SU-DHL-6 (cell line): ENCODE results near the gene GIGYF2.

Experiments used
- H2AFZ ChIP-seq: fragments of 200-600 bp; sonication (generic); 2 replicates; pipeline ENCODE4 v1.6.1; 2014; ENCODE audit warnings: low read depth, mild to moderate bottlenecking, moderate library complexity, mixed read lengths, antibody characterized with exemption, low read length; ENCODE audit not compliant: severe bottlenecking
- H3F3A ChIP-seq: fragments of 200-600 bp; shearing (Covaris generic); 2 replicates; pipeline ENCODE4 v1.6.0; 2016; ENCODE audit warnings: antibody characterized with exemption, mild to moderate bottlenecking; ENCODE audit not compliant: insufficient read depth
- H3K27ac ChIP-seq: fragments of 200-600 bp; sonication (generic); 2 replicates; pipeline ENCODE4 v1.5.1; 2016; ENCODE audit warnings: low read depth, mild to moderate bottlenecking, low read length, moderate library complexity, mixed read lengths
- H3K27me3 ChIP-seq: fragments of 200-600 bp; sonication (generic), shearing (Covaris generic); 2 replicates; pipeline ENCODE4 v1.6.0; 2014; ENCODE audit warnings: mild to moderate bottlenecking, low read length
- H3K36me3 ChIP-seq: fragments of 200-600 bp; sonication (generic); 2 replicates; pipeline ENCODE4 v1.6.1; 2014; ENCODE audit warnings: mild to moderate bottlenecking, low read length, mixed read lengths
- H3K4me2 ChIP-seq: fragments of 300-600, 200-600 bp; shearing (Covaris generic), sonication (generic); 2 replicates; pipeline ENCODE4 v1.6.0; 2014; ENCODE audit warnings: low read length, low read depth, mild to moderate bottlenecking; ENCODE audit not compliant: poor library complexity, severe bottlenecking
- H3K4me3 ChIP-seq: fragments of 200-600 bp; sonication (generic); 2 replicates; pipeline ENCODE4 v1.5.1; 2014; ENCODE audit warnings: antibody characterized with exemption, low read length, mild to moderate bottlenecking, mixed read lengths; ENCODE audit not compliant: insufficient read depth, poor library complexity, severe bottlenecking
- H3K79me2 ChIP-seq: fragments of 200-600 bp; sonication (generic); 2 replicates; pipeline ENCODE4 v1.6.1; 2014; ENCODE audit warnings: mild to moderate bottlenecking, low read length, moderate library complexity; ENCODE audit not compliant: insufficient read depth
- H3K9ac ChIP-seq: fragments of 200-600 bp; sonication (generic); 2 replicates; pipeline ENCODE4 v1.7.0; 2014; ENCODE audit warnings: mild to moderate bottlenecking, low read length
- H3K9me2 ChIP-seq: fragments of 200-600 bp; sonication (generic); replicated peaks from 2 replicates; pipeline ENCODE4 v1.6.1; 2014; ENCODE audit warnings: low read length; ENCODE audit not compliant: insufficient read depth
- H3K9me3 ChIP-seq: fragments of 200-600 bp; sonication (generic); 2 replicates; pipeline ENCODE4 v1.6.1; 2014; ENCODE audit warnings: low read length, mixed read lengths; ENCODE audit not compliant: insufficient read depth
- H4K20me1 ChIP-seq: fragments of 200-600 bp; sonication (generic); 2 replicates; pipeline ENCODE4 v1.6.1; 2014; ENCODE audit warnings: low read depth, mild to moderate bottlenecking, antibody characterized with exemption, low read length, moderate library complexity, mixed read lengths
- EZH2phosphoT487 ChIP-seq: fragments of 200-600 bp; sonication (generic), shearing (Covaris generic); conservative IDR thresholded peaks from 2 replicates; pipeline ENCODE4 v1.6.1; 2018; ENCODE audit warnings: mild to moderate bottlenecking, antibody characterized with exemption, low read length, moderate library complexity, mixed read lengths
- TF ChIP-seq, protein P1 (sequence below): fragments of 200-600 bp; sonication (generic); IDR thresholded peaks from one replicate; pipeline ENCODE4 v1.5.1; 2017; ENCODE audit warnings: antibody characterized with exemption, mild to moderate bottlenecking, low read length, moderate library complexity; ENCODE audit not compliant: insufficient read depth, poor library complexity, severe bottlenecking

Gene GIGYF2

DNA sequence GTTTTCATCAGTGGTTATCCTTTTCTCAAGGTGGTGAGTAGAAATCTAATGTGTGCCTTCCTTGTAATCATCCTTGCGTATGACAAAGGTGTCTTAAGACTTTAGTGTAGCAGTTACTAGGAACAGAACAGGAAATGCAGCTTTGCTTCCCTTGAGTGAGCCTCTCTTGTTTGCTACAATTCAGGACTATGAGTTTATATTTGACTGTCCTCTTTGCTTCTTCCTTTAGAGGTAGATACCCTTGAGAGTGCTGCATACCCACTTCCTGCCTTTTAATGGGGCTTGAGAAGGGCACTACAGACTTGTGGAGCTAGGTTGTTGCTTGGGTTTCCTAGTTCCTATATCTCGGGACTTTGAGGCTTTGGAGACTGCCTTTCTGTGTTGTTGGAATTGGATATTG lies 75.4 kb downstream of the GIGYF2 start:
- Histone ChIP-seq H3K36me3 (peaks cover 3% of the 10 kb centered on the region; the same call in 1 of the 2 replicates), H3K27ac (no peak overlapping the region), H3K9me2 (no peaks in the 10 kb centered on the region), H3K27me3 (no peaks in the 10 kb centered on the region), H4K20me1 (no peaks in the 10 kb centered on the region), H3K4me3 (no peak overlapping the region), H3K79me2 (no peaks in the 10 kb centered on the region), H2AFZ (no peak overlapping the region), H3K9me3 (no peaks in the 10 kb centered on the region), H3K4me2 (no peak overlapping the region), H3K9ac (no peak overlapping the region), H3F3A (0 out of 2 replicates have a peak, but pooled peaks cover 3% of the 10 kb centered on the region)
- TF ChIP-seq, protein P1, sequence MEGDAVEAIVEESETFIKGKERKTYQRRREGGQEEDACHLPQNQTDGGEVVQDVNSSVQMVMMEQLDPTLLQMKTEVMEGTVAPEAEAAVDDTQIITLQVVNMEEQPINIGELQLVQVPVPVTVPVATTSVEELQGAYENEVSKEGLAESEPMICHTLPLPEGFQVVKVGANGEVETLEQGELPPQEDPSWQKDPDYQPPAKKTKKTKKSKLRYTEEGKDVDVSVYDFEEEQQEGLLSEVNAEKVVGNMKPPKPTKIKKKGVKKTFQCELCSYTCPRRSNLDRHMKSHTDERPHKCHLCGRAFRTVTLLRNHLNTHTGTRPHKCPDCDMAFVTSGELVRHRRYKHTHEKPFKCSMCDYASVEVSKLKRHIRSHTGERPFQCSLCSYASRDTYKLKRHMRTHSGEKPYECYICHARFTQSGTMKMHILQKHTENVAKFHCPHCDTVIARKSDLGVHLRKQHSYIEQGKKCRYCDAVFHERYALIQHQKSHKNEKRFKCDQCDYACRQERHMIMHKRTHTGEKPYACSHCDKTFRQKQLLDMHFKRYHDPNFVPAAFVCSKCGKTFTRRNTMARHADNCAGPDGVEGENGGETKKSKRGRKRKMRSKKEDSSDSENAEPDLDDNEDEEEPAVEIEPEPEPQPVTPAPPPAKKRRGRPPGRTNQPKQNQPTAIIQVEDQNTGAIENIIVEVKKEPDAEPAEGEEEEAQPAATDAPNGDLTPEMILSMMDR: no peak
- no peak for TF ChIP-seq EZH2phosphoT487

DNA sequence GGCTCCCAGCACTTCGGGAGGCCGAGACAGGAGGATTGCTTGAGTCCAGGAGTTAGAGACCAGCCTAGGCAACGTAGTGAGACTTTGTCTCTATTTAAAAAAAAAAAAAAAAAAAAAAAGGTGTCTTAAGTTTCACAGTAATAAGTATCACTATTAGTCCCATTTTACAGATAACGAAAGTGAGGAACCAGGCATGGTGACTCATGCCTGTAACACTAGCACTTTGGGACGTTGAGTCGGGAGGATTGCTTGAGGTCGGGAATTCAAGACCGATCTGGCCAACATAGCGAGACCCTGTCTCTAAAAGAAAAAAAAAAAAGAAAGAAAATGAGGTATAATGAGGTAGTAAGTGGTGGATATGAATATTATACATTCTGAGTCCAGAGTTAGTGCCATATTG lies 76.7 kb downstream of the GIGYF2 start:
- no peaks in the 10 kb centered on the region for H3K9me3 ChIP-seq
- H3F3A ChIP-seq: 0 out of 2 replicates have a peak, but pooled peaks cover 3% of the 10 kb centered on the region
- H3K9ac ChIP-seq: no peak overlapping the region
- no peak overlapping the region for H2AFZ ChIP-seq
- no peaks in the 10 kb centered on the region for H3K9me2 ChIP-seq
- H3K4me2 ChIP-seq: no peak overlapping the region
- no peaks in the 10 kb centered on the region for H3K27me3 ChIP-seq
- H4K20me1 ChIP-seq: no peaks in the 10 kb centered on the region
- H3K27ac ChIP-seq: no peak overlapping the region
- H3K36me3 ChIP-seq: peaks cover 3% of the 10 kb centered on the region; the same call in 1 of the 2 replicates
- TF ChIP-seq EZH2phosphoT487: no peak
- TF ChIP-seq, protein P1: no peak
- H3K79me2 ChIP-seq: no peaks in the 10 kb centered on the region
- H3K4me3 ChIP-seq: no peak overlapping the region

DNA sequence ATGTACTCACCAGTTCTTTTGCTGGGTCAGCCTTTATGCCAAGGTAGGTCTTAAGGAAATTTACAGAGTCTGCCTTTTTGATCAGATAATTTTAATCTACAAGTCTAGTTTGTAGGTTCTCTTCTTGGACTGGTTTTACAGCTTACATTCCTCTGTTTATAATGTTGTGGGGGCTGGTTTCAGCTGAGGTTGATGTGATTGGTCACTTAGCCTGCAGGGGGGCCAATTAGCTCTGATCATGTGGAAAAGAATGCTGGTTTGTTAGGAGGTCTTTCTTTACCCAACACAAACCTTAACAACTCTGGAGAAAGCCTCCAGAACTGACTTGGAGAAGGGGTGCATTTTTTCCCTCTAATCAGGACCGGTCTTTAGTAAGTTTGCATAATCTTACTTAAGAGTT lies 79.3 kb downstream of the GIGYF2 start, which contains the start of gene KCNJ13:
Gene KCNJ13 (minus strand): TSS at position 131 of the 400 bp plus-strand sequence. CDS start 5,203 bp downstream, outside the sequence.
- no peak within 1 kb of the TSS for H3K4me3 ChIP-seq
- H3F3A ChIP-seq: 0 out of 2 replicates have a peak, but pooled peaks cover 3% of the 10 kb centered on the region
- H3K9me3 ChIP-seq: no peaks in the 10 kb centered on the region
- H3K9ac ChIP-seq: no peak within 1 kb of the TSS
- H3K27me3 ChIP-seq: no peaks in the 10 kb centered on the region
- H3K36me3 ChIP-seq: peaks cover 3% of the 10 kb centered on the region; the same call in 1 of the 2 replicates
- TF ChIP-seq, protein P1: no peak
- TF ChIP-seq EZH2phosphoT487: no peak
- no peaks in the 10 kb centered on the region for H3K79me2 ChIP-seq
- no peaks in the 10 kb centered on the region for H4K20me1 ChIP-seq
- H3K27ac ChIP-seq: no peak within 1 kb of the TSS
- no peak within 1 kb of the TSS for H3K4me2 ChIP-seq
- no peaks in the 10 kb centered on the region for H3K9me2 ChIP-seq
- H2AFZ ChIP-seq: no peak within 1 kb of the TSS
